CD4-positive, alpha-beta T cell (primary cell): ENCODE data around the gene ATAD3B. TPM values are rescaled to one million over a fixed set of nuclear protein-coding genes. Genes with fewer than 3 reads are reported as not detected.
"Not testable (repeated sequence)": the region's sequence is repeated elsewhere in the genome, so short reads cannot be mapped to it uniquely, and the experiment has no call there.

Experiments
- ATAC-seq: fragments of 200-7000 bp; cut with Tn5 transposase; one replicate; pipeline ENCODE4 v1.10.0; 2022; ENCODE audit warnings: mild to moderate bottlenecking; ENCODE audit not compliant: poor library complexity
- CTCF ChIA-PET: fragments of 350-600 bp; sonication (Branson Sonifier 250); formaldehyde crosslinking; loops from one replicate; lab custom pipeline; 2021; ENCODE audit warnings: antibody characterized with exemption, inconsistent platforms; lab: Charles Lee
- POLR2A ChIA-PET: fragments of 350-600 bp; sonication (Branson Sonifier 250); formaldehyde crosslinking; loops from one replicate; lab custom pipeline; 2021; ENCODE audit warnings: antibody characterized with exemption, inconsistent platforms; lab: Charles Lee
- DNase-seq, 14 experiments: peaks; one replicate each; pipeline ENCODE4 v3.0.0-alpha.2; 2013 to 2020; ENCODE audit warnings: mixed read lengths in 2 of 14
- H3K27ac ChIP-seq, 2 donors: one replicate each; pipeline versions ENCODE4 v1.5.1 to v1.7.0; 2013; ENCODE audit warnings: low read length in 2 of 2, low read depth in 1 of 2, mild to moderate bottlenecking in 1 of 2
- H3K27me3 ChIP-seq, 2 experiments: 1 replicate in 1 of 2; 2 replicates in 1 of 2; pipeline versions ENCODE4 v1.6.1 to v1.7.0; 2013; ENCODE audit warnings: low read length in 2 of 2, control low read depth in 1 of 2, mild to moderate bottlenecking in 1 of 2, moderate library complexity in 1 of 2; ENCODE audit not compliant: insufficient read depth in 2 of 2, control insufficient read depth in 1 of 2
- H3K36me3 ChIP-seq: one replicate; pipeline ENCODE4 v1.6.1; 2013; ENCODE audit warnings: low read length, control low read depth; ENCODE audit not compliant: insufficient read depth
- H3K4me1 ChIP-seq: one replicate; pipeline ENCODE4 v1.6.1; 2013; ENCODE audit warnings: low read length, control low read depth; ENCODE audit not compliant: insufficient read depth
- H3K4me3 ChIP-seq: one replicate; pipeline ENCODE4 v1.5.1; 2013; ENCODE audit warnings: mild to moderate bottlenecking, low read length, moderate library complexity
- H3K9me3 ChIP-seq, 2 experiments: 1 replicate in 1 of 2; 2 replicates in 1 of 2; pipeline versions ENCODE4 v1.6.1 to v1.7.0; 2013; ENCODE audit warnings: low read length in 2 of 2, mild to moderate bottlenecking in 2 of 2, control low read depth in 1 of 2, moderate library complexity in 1 of 2; ENCODE audit not compliant: control insufficient read depth in 1 of 2, insufficient read depth in 1 of 2
- H3K27ac Mint-ChIP-seq: one replicate; pipeline ENCODE4 v1.8.0; 2020; ENCODE audit warnings: mixed read lengths
- H3K27me3 Mint-ChIP-seq: one replicate; pipeline ENCODE4 v1.8.0; 2021; ENCODE audit warnings: mixed read lengths
- H3K36me3 Mint-ChIP-seq: one replicate; pipeline ENCODE4 v1.8.0; 2021; ENCODE audit warnings: low read depth, mixed read lengths
- H3K4me1 Mint-ChIP-seq: one replicate; pipeline ENCODE4 v1.8.0; 2021; ENCODE audit warnings: low read depth, mixed read lengths
- H3K4me3 Mint-ChIP-seq: one replicate; pipeline ENCODE4 v1.8.0; 2020; ENCODE audit warnings: mild to moderate bottlenecking, mixed read lengths
- H3K9me3 Mint-ChIP-seq: one replicate; pipeline ENCODE4 v1.8.0; 2020; ENCODE audit warnings: mixed read lengths
- intact Hi-C, 2 experiments: fragments of 100-400 bp; cut with DNase I in 1 of 2; cut with micrococcal nuclease in 1 of 2; formaldehyde crosslinking; loops; one replicate each; pipeline versions ENCODE4 v1.15.1 to v1.9.0; 2023 to 2025; cut with DNase I, micrococcal nuclease
- total RNA-seq, 174 experiments: library from RNA in 2 of 174; stranded (reverse) in 2 of 174; gene quantifications; one replicate each; pipeline ENCODE4 v1.2.3 and lab custom pipeline; 2021 to 2026
- TF ChIP-seq, protein P1 (sequence below): fragments of 200-600 bp; IDR thresholded peaks from one replicate; pipeline ENCODE4 v1.8.0; 2022; ENCODE audit warnings: antibody characterized with exemption, mild to moderate bottlenecking

Gene ATAD3B
- total RNA-seq, 2 experiments from 2014 or later = 44.3 to 49.1 TPM

DNA sequence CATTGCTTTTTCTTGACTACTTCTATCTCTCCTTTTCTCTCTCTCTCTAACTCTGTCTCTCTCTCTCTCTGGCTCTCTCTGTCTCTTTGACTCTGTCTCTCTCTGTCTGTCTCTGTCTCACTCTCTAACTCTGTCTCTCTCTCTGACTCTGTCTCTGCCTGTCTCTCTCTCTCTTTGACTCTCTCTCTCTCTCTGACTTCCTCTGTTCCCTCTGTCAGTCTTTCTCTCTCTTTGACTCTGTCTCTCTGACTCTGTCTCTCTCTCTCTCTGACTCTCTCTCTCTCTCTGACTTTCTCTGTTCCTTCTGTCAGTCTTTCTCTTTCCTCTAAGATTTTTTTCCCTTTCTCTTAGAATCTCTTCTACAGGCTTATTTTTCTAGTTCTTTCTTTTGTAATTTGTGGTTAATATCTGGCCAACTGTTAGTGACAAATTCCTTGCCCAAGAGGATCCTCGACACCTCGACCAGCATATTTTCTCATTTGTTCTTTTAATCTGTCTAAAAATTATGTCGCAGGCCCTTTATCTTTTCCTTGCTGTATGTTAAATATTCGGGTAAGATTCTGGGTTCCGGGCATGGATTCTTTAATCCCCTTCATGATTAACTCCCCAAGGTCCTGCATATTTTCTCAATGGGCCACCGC is 22.3 kb upstream of the ATAD3B start, which contains the start of gene ATAD3C:
Gene ATAD3C, plus strand, starts transcription at position 591 of the 641 bp plus-strand sequence. CDS start 995 bp downstream, outside the sequence.
- ChIA-PET CTCF (interaction anchor here (0.9 kb wide), 1 partner anchor 56 kb away, joined by 5 read pairs; no protein-coding TSS in a partner anchor), POLR2A (no interaction called here)
- H3K9me3 Mint-ChIP-seq = no peaks in the 10 kb centered on the region
- no peaks in the 10 kb centered on the region for H3K9me3 ChIP-seq
- H3K27ac ChIP-seq = no peak within 1 kb of the TSS
- no peaks in the 10 kb centered on the region for H3K36me3 ChIP-seq
- TF ChIP-seq, protein P1, sequence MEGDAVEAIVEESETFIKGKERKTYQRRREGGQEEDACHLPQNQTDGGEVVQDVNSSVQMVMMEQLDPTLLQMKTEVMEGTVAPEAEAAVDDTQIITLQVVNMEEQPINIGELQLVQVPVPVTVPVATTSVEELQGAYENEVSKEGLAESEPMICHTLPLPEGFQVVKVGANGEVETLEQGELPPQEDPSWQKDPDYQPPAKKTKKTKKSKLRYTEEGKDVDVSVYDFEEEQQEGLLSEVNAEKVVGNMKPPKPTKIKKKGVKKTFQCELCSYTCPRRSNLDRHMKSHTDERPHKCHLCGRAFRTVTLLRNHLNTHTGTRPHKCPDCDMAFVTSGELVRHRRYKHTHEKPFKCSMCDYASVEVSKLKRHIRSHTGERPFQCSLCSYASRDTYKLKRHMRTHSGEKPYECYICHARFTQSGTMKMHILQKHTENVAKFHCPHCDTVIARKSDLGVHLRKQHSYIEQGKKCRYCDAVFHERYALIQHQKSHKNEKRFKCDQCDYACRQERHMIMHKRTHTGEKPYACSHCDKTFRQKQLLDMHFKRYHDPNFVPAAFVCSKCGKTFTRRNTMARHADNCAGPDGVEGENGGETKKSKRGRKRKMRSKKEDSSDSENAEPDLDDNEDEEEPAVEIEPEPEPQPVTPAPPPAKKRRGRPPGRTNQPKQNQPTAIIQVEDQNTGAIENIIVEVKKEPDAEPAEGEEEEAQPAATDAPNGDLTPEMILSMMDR = no peak
- no peaks in the 10 kb centered on the region for H3K4me1 ChIP-seq
- DNase-seq (no peak), ATAC-seq (no peak)
- H3K27ac Mint-ChIP-seq = no peak within 1 kb of the TSS
- no peaks in the 10 kb centered on the region for H3K27me3 ChIP-seq
- H3K4me3 ChIP-seq = no peak within 1 kb of the TSS
- H3K4me3 Mint-ChIP-seq = no peak within 1 kb of the TSS
- intact Hi-C loops = no loop called here
- H3K27me3 Mint-ChIP-seq = no peaks in the 10 kb centered on the region
- H3K4me1 Mint-ChIP-seq = no peaks in the 10 kb centered on the region
- H3K36me3 Mint-ChIP-seq = no peaks in the 10 kb centered on the region

- H3K27me3 Mint-ChIP-seq, POLR2A ChIA-PET, DNase-seq, H3K4me1 Mint-ChIP-seq, H3K9me3 Mint-ChIP-seq, intact Hi-C loops, H3K4me3 ChIP-seq, CTCF ChIA-PET, H3K27me3 ChIP-seq, H3K36me3 Mint-ChIP-seq, H3K27ac Mint-ChIP-seq, H3K36me3 ChIP-seq, H3K9me3 ChIP-seq, ATAC-seq, H3K27ac ChIP-seq, H3K4me3 Mint-ChIP-seq, H3K4me1 ChIP-seq: not testable (repeated sequence)
Measured at GRCh38 chr1:1450616-1451015, 20.9 kb upstream of the ATAD3B start.

DNA sequence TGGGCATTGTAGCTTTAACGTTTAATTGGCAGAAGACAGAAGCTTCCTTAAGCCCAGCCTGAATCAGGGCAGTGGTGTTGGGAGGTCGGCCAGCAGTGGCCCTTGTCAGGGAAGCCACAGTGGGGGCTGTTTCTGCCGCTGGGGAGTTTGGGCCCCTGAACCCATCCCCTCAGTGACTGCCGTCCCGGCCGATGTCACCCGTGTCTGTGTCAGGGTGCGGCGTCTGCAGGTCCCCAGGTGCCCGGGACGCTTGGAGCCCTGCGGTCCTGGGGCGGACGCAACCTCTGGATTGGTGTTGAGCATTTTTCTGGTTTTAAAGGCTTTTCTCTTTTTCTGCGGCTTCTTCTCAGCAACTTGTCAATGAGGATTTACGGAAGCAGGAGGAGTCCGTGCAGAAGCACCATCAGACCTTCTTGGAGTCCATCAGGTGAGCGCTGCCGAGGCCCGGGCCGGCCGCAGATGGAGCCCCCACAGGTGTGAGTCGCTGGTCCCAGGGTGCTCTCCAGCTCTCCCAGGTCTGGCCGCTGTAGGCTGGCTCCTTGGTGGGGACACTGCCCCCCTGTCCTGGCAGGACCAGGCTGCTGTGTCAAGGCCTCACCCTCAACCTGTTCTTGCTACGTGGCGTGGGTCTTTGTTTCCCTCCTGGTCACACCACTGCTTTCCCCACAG is 19.7 kb upstream of the ATAD3B start:
- Mint-ChIP-seq H3K27ac (no peak overlapping the region), H3K4me1 (no peaks in the 10 kb centered on the region), H3K27me3 (no peaks in the 10 kb centered on the region), H3K9me3 (no peaks in the 10 kb centered on the region), H3K36me3 (no peaks in the 10 kb centered on the region), H3K4me3 (no peak overlapping the region)
- ChIA-PET POLR2A (no interaction called here), CTCF (no interaction called here)
- intact Hi-C loops = no loop called here
- H3K9me3 ChIP-seq = no peaks in the 10 kb centered on the region
- no peak for ATAC-seq
- TF ChIP-seq, protein P1 = no peak
- H3K4me3 ChIP-seq = no peak overlapping the region
- H3K27me3 ChIP-seq = no peaks in the 10 kb centered on the region
- no peak overlapping the region for H3K27ac ChIP-seq
- H3K36me3 ChIP-seq = no peaks in the 10 kb centered on the region
- DNase-seq = no peak
- no peaks in the 10 kb centered on the region for H3K4me1 ChIP-seq

GRCh38 chr1:1452365-1452739 is 19.2 kb upstream of the ATAD3B start:
- H3K27me3 Mint-ChIP-seq, H3K4me1 Mint-ChIP-seq, CTCF ChIA-PET, H3K4me3 ChIP-seq, H3K27ac Mint-ChIP-seq, H3K4me3 Mint-ChIP-seq, ATAC-seq, H3K27ac ChIP-seq, H3K36me3 ChIP-seq, H3K4me1 ChIP-seq, intact Hi-C loops, POLR2A ChIA-PET, DNase-seq, H3K36me3 Mint-ChIP-seq, H3K9me3 Mint-ChIP-seq, H3K27me3 ChIP-seq, H3K9me3 ChIP-seq: not testable (repeated sequence)
